AG10803 (cell line): ENCODE results near the gene HELZ.
"Not testable (repeated sequence)": the region's sequence is repeated elsewhere in the genome, so short reads cannot be mapped to it uniquely, and the experiment has no call there.

Experiments
- DNase-seq: peaks from one replicate; pipeline ENCODE4 v3.0.0; 2010; ENCODE audit warnings: low read depth
- H3K4me3 ChIP-seq: 2 replicates; pipeline ENCODE4 v1.5.1; 2011; ENCODE audit warnings: mild to moderate bottlenecking, low read length, control low read depth
- CTCF ChIP-seq: conservative IDR thresholded peaks from 2 replicates; pipeline ENCODE4 v1.5.1; 2011; ENCODE audit warnings: mild to moderate bottlenecking, low read length, control low read depth, inconsistent platforms

The HELZ gene

GRCh38 chr17:67133161-67133560 is 111.8 kb downstream of the HELZ start:
- no peak for TF ChIP-seq CTCF
- no peak for DNase-seq
- no peak overlapping the region for H3K4me3 ChIP-seq

GRCh38 chr17:67132366-67132765 is 112.6 kb downstream of the HELZ start:
- no peak overlapping the region for H3K4me3 ChIP-seq
- no peak for TF ChIP-seq CTCF
- DNase-seq, result no peak

GRCh38 chr17:67130768-67131167 is 114.2 kb downstream of the HELZ start:
- no peak for DNase-seq
- TF ChIP-seq CTCF, result no peak
- no peak overlapping the region for H3K4me3 ChIP-seq

- H3K4me3 ChIP-seq, result no peak overlapping the region
- TF ChIP-seq CTCF, result no peak
- no peak for DNase-seq
These were observed 115.7 kb downstream of the HELZ start for GRCh38 chr17:67129283-67129682.

- no peak for DNase-seq
- no peak for TF ChIP-seq CTCF
- no peak overlapping the region for H3K4me3 ChIP-seq
These were observed 116.3 kb downstream of the HELZ start for GRCh38 chr17:67128700-67129099.

- H3K4me3 ChIP-seq, result no peak overlapping the region
- DNase-seq, result no peak
- TF ChIP-seq CTCF, result no peak
These were observed 117.1 kb downstream of the HELZ start for GRCh38 chr17:67127925-67128324.

GRCh38 chr17:67126983-67127382 is 118.0 kb downstream of the HELZ start:
- no peak for TF ChIP-seq CTCF
- DNase-seq, result no peak
- H3K4me3 ChIP-seq, result no peak overlapping the region

GRCh38 chr17:67126543-67126942 is 118.5 kb downstream of the HELZ start:
- DNase-seq, H3K4me3 ChIP-seq: not testable (repeated sequence)
